ENCODE data around the gene MORN5.

DNA sequence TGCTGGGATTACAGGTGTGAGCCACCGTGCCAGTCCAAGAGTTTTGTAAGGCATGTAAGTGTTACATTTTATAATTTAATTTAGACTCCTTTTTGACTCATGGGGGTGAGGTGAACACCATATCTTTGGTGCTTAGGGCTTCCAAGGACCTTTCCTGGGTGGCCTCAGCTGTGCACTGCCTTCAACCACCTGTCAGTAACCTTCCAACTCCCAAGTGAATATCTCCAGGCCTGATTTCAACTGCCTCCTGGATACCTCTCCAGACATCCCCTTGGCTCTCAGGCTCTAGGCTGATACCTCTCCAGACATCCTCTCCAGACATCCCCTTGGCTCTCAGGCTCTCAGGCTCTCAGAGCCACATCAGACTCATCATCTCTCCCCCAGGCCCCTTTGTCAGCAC is 35.7 kb upstream of the MORN5 start:
- TF ChIP-seq EZH2 (IDR thresholded peaks at IDR 0.05; ENCODE audit: insufficient read depth, poor library complexity, severe bottlenecking) (no peak), EZH2phosphoT487 (IDR thresholded peaks at IDR 0.05; ENCODE audit: insufficient read depth, low read depth) (no peak)

Data from GM23248 (cell line).